Activated B cell treated with CpG ODN at 0.5 μM for 24 hours (primary cell): ENCODE results near the gene LARP1B. TPM values are rescaled to one million over a fixed set of nuclear protein-coding genes. Genes with fewer than 3 reads are reported as not detected.

Experiments used
- ATAC-seq: fragments of 200-7000 bp; cut with Tn5 transposase; one replicate; pipeline ENCODE4 v1.10.0; 2021; ENCODE audit warnings: low read depth, mild to moderate bottlenecking, moderate library complexity
- CTCF ChIA-PET: fragments of 350-600 bp; sonication (Branson Sonifier 250); formaldehyde crosslinking; loops from one replicate; lab custom pipeline; 2021; ENCODE audit warnings: antibody characterized with exemption; lab: Charles Lee
- POLR2A ChIA-PET: fragments of 350-600 bp; sonication (Branson Sonifier 250); formaldehyde crosslinking; loops from one replicate; lab custom pipeline; 2021; ENCODE audit warnings: antibody characterized with exemption; lab: Charles Lee
- DNase-seq: peaks from one replicate; pipeline ENCODE4 v3.0.0; 2022
- H3K27ac Mint-ChIP-seq: one replicate; pipeline ENCODE4 v1.8.0; 2020; ENCODE audit warnings: mixed read lengths
- H3K27me3 Mint-ChIP-seq: one replicate; pipeline ENCODE4 v1.8.0; 2021; ENCODE audit warnings: mixed read lengths
- H3K36me3 Mint-ChIP-seq: one replicate; pipeline ENCODE4 v1.8.0; 2021; ENCODE audit warnings: low read depth, mixed read lengths
- H3K4me1 Mint-ChIP-seq: one replicate; pipeline ENCODE4 v1.8.0; 2021; ENCODE audit warnings: mixed read lengths
- H3K4me3 Mint-ChIP-seq: one replicate; pipeline ENCODE4 v1.8.0; 2020; ENCODE audit warnings: mild to moderate bottlenecking, mixed read lengths
- H3K9me3 Mint-ChIP-seq: one replicate; pipeline ENCODE4 v1.8.0; 2020; ENCODE audit warnings: mixed read lengths
- CTCF ChIP-seq: fragments of 200-600 bp; IDR thresholded peaks from one replicate; pipeline ENCODE4 v1.8.0; 2022; ENCODE audit warnings: antibody characterized with exemption, mild to moderate bottlenecking
- intact Hi-C: fragments of 100-400 bp; cut with micrococcal nuclease; formaldehyde crosslinking; loops from one replicate; pipeline ENCODE4 v1.15.1; 2024
- total RNA-seq: library from RNA; stranded (reverse); gene quantifications from 2 replicates; pipeline ENCODE4 v1.2.3, GENCODE V29; 2022

Gene LARP1B
- total RNA-seq, 1 donor from 2014 or later, result 11.5 TPM

- no peak for DNase-seq
- intact Hi-C loops, result no loop called here
- ChIA-PET CTCF (no interaction called here), POLR2A (no interaction called here)
- Mint-ChIP-seq H3K9me3 (peaks cover 5% of the 10 kb centered on the region), H3K4me3 (no peak overlapping the region), H3K4me1 (no peaks in the 10 kb centered on the region), H3K27ac (no peak overlapping the region), H3K36me3 (peaks cover 3% of the 10 kb centered on the region), H3K27me3 (no peaks in the 10 kb centered on the region)
- no peak for ATAC-seq
- TF ChIP-seq CTCF, result no peak
Measured at GRCh38 chr4:128134925-128135324, 73.8 kb downstream of the LARP1B start.

GRCh38 chr4:128135391-128135790 is 74.3 kb downstream of the LARP1B start:
- CTCF ChIA-PET, result no interaction called here
- no peaks in the 10 kb centered on the region for H3K4me1 Mint-ChIP-seq
- peaks cover 5% of the 10 kb centered on the region for H3K9me3 Mint-ChIP-seq
- H3K36me3 Mint-ChIP-seq, result peaks cover 3% of the 10 kb centered on the region
- intact Hi-C loops, result no loop called here
- ATAC-seq (no peak), DNase-seq (no peak)
- TF ChIP-seq CTCF, result no peak
- H3K27me3 Mint-ChIP-seq, result no peaks in the 10 kb centered on the region
- no peak overlapping the region for H3K4me3 Mint-ChIP-seq
- H3K27ac Mint-ChIP-seq, result no peak overlapping the region
- POLR2A ChIA-PET, result no interaction called here

GRCh38 chr4:128141866-128142265 is 80.8 kb downstream of the LARP1B start:
- intact Hi-C loops, result no loop called here
- ChIA-PET CTCF (no interaction called here), POLR2A (no interaction called here)
- H3K27me3 Mint-ChIP-seq, result no peaks in the 10 kb centered on the region
- no peaks in the 10 kb centered on the region for H3K4me1 Mint-ChIP-seq
- no peak overlapping the region for H3K4me3 Mint-ChIP-seq
- ATAC-seq (no peak), DNase-seq (no peak)
- no peaks in the 10 kb centered on the region for H3K36me3 Mint-ChIP-seq
- H3K27ac Mint-ChIP-seq, result no peak overlapping the region
- no peak for TF ChIP-seq CTCF
- peaks cover 6% of the 10 kb centered on the region for H3K9me3 Mint-ChIP-seq

- intact Hi-C loops, result no loop called here
- no peak overlapping the region for H3K4me3 Mint-ChIP-seq
- H3K9me3 Mint-ChIP-seq, result peaks cover 6% of the 10 kb centered on the region
- H3K27me3 Mint-ChIP-seq, result no peaks in the 10 kb centered on the region
- ChIA-PET POLR2A (no interaction called here), CTCF (interaction anchor here (0.6 kb wide), 1 partner anchor 309 kb away, joined by 3 read pairs; no protein-coding TSS in a partner anchor)
- no peak for TF ChIP-seq CTCF
- ATAC-seq (no peak), DNase-seq (no peak)
- no peak overlapping the region for H3K27ac Mint-ChIP-seq
- no peaks in the 10 kb centered on the region for H3K36me3 Mint-ChIP-seq
- H3K4me1 Mint-ChIP-seq, result no peaks in the 10 kb centered on the region
Measured at GRCh38 chr4:128145727-128146126, 84.6 kb downstream of the LARP1B start.

- intact Hi-C loops, result no loop called here
- CTCF ChIA-PET, result no interaction called here
- H3K4me3 Mint-ChIP-seq, result no peak overlapping the region
- POLR2A ChIA-PET, result no interaction called here
- DNase-seq (no peak), ATAC-seq (no peak)
- no peaks in the 10 kb centered on the region for H3K27me3 Mint-ChIP-seq
- TF ChIP-seq CTCF, result no peak
- H3K36me3 Mint-ChIP-seq, result peaks cover 3% of the 10 kb centered on the region
- no peak overlapping the region for H3K27ac Mint-ChIP-seq
- peaks cover 13% of the 10 kb centered on the region for H3K9me3 Mint-ChIP-seq
- no peaks in the 10 kb centered on the region for H3K4me1 Mint-ChIP-seq
Measured at GRCh38 chr4:128153800-128154199, 92.7 kb downstream of the LARP1B start.
